ENCODE results near the gene YPEL1. TPM values are rescaled to one million over a fixed set of nuclear protein-coding genes. Genes with fewer than 3 reads are reported as not detected.

The YPEL1 gene
- total and polyA plus RNA-seq, 10 of the 15 experiments (the other 5 are each of a cell fraction or from before 2014, with no cell fraction given): 0.13 to 5.0 (median 1.6) TPM

DNA sequence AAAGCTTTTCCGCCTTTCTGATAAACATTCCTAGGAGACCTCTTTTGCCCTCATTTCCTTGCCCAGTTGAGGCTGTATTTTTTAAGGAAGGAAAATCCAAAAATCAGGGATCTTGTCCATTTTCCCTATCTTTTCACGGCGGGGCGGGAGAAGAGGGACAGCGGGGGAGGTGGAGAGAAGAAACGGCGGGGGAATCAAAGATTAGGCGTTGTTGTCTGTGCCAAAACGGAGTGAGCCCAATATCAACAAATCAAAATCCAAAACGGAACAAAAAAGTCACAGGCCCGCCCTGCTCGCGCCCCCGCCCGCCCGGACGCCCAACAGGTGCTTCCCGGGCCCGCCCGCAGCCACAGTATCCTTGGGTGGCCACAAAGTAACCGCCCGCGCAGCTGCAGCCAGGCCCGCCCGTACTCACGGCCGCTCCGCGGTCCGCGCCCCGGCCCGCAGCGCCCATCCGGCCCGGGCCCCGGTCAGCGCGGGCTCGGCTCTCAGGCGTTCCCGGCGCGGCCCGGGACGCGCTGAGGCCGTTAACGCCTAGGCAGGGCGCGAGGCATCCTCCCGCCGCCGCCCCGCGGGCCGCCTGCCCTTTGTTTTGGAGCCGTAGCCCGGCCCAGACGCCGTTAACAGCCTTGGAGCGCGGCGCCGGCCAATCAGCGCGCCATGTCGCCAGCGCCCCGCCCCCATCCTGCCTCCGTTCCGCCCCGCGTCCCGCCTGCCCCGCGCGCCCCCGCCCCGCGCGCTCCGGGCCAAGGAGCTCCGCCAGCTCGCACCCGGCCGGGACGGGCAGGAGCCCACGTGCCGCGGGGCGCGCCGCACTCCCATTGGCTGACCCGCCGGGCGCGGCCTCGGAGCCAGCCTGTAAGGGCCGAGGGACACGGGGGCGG lies at the start of gene YPEL1 (continued):
- TF ChIP-seq, protein P1, sequence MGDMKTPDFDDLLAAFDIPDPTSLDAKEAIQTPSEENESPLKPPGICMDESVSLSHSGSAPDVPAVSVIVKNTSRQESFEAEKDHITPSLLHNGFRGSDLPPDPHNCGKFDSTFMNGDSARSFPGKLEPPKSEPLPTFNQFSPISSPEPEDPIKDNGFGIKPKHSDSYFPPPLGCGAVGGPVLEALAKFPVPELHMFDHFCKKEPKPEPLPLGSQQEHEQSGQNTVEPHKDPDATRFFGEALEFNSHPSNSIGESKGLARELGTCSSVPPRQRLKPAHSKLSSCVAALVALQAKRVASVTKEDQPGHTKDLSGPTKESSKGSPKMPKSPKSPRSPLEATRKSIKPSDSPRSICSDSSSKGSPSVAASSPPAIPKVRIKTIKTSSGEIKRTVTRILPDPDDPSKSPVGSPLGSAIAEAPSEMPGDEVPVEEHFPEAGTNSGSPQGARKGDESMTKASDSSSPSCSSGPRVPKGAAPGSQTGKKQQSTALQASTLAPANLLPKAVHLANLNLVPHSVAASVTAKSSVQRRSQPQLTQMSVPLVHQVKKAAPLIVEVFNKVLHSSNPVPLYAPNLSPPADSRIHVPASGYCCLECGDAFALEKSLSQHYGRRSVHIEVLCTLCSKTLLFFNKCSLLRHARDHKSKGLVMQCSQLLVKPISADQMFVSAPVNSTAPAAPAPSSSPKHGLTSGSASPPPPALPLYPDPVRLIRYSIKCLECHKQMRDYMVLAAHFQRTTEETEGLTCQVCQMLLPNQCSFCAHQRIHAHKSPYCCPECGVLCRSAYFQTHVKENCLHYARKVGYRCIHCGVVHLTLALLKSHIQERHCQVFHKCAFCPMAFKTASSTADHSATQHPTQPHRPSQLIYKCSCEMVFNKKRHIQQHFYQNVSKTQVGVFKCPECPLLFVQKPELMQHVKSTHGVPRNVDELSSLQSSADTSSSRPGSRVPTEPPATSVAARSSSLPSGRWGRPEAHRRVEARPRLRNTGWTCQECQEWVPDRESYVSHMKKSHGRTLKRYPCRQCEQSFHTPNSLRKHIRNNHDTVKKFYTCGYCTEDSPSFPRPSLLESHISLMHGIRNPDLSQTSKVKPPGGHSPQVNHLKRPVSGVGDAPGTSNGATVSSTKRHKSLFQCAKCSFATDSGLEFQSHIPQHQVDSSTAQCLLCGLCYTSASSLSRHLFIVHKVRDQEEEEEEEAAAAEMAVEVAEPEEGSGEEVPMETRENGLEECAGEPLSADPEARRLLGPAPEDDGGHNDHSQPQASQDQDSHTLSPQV (IDR thresholded peaks at IDR 0.05): no peak
- peak; percentile 63; the same call in 1 of the 2 replicates for TF ChIP-seq SMARCA5 (IDR thresholded peaks at IDR 0.05)
- TF ChIP-seq, protein P2, sequence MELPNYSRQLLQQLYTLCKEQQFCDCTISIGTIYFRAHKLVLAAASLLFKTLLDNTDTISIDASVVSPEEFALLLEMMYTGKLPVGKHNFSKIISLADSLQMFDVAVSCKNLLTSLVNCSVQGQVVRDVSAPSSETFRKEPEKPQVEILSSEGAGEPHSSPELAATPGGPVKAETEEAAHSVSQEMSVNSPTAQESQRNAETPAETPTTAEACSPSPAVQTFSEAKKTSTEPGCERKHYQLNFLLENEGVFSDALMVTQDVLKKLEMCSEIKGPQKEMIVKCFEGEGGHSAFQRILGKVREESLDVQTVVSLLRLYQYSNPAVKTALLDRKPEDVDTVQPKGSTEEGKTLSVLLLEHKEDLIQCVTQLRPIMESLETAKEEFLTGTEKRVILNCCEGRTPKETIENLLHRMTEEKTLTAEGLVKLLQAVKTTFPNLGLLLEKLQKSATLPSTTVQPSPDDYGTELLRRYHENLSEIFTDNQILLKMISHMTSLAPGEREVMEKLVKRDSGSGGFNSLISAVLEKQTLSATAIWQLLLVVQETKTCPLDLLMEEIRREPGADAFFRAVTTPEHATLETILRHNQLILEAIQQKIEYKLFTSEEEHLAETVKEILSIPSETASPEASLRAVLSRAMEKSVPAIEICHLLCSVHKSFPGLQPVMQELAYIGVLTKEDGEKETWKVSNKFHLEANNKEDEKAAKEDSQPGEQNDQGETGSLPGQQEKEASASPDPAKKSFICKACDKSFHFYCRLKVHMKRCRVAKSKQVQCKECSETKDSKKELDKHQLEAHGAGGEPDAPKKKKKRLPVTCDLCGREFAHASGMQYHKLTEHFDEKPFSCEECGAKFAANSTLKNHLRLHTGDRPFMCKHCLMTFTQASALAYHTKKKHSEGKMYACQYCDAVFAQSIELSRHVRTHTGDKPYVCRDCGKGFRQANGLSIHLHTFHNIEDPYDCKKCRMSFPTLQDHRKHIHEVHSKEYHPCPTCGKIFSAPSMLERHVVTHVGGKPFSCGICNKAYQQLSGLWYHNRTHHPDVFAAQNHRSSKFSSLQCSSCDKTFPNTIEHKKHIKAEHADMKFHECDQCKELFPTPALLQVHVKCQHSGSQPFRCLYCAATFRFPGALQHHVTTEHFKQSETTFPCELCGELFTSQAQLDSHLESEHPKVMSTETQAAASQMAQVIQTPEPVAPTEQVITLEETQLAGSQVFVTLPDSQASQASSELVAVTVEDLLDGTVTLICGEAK (IDR thresholded peaks at IDR 0.05; ENCODE audit: borderline replicate concordance): 0 out of 2 replicates have a peak, but pooled peaks have one; percentile 25
- no peak for TF ChIP-seq IRF4 (IDR thresholded peaks at IDR 0.05; ENCODE audit: low read depth, low read length)
- no peak for TF ChIP-seq SMC3 (IDR thresholded peaks at IDR 0.05; ENCODE audit: borderline replicate concordance, low read length)
- TF ChIP-seq EZH2 (IDR thresholded peaks at IDR 0.05; ENCODE audit: borderline replicate concordance, control insufficient read depth, low read depth, low read length): no peak
- TF ChIP-seq NFYA (IDR thresholded peaks at IDR 0.05; ENCODE audit: borderline replicate concordance, low read depth, low read length): no peak
- TF ChIP-seq SREBF2 (IDR thresholded peaks at IDR 0.05; ENCODE audit: low read length): no peak
- TF ChIP-seq, protein P3, sequence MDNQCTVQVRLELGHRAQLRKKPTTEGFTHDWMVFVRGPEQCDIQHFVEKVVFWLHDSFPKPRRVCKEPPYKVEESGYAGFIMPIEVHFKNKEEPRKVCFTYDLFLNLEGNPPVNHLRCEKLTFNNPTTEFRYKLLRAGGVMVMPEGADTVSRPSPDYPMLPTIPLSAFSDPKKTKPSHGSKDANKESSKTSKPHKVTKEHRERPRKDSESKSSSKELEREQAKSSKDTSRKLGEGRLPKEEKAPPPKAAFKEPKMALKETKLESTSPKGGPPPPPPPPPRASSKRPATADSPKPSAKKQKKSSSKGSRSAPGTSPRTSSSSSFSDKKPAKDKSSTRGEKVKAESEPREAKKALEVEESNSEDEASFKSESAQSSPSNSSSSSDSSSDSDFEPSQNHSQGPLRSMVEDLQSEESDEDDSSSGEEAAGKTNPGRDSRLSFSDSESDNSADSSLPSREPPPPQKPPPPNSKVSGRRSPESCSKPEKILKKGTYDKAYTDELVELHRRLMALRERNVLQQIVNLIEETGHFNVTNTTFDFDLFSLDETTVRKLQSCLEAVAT (IDR thresholded peaks at IDR 0.05): no peak
- no peak for TF ChIP-seq RFX5 (IDR thresholded peaks at IDR 0.05; ENCODE audit: low read depth, low read length)
- no peak for TF ChIP-seq CBX3 (IDR thresholded peaks at IDR 0.05; ENCODE audit: borderline replicate concordance, low read depth)
- TF ChIP-seq, protein P4, sequence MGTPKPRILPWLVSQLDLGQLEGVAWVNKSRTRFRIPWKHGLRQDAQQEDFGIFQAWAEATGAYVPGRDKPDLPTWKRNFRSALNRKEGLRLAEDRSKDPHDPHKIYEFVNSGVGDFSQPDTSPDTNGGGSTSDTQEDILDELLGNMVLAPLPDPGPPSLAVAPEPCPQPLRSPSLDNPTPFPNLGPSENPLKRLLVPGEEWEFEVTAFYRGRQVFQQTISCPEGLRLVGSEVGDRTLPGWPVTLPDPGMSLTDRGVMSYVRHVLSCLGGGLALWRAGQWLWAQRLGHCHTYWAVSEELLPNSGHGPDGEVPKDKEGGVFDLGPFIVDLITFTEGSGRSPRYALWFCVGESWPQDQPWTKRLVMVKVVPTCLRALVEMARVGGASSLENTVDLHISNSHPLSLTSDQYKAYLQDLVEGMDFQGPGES (IDR thresholded peaks at IDR 0.05): 0 out of 2 replicates have a peak, but pooled peaks have one; percentile 3
- TF ChIP-seq NR2C2 (IDR thresholded peaks at IDR 0.05; ENCODE audit: borderline replicate concordance, control insufficient read depth, insufficient read length, low read depth): no peak
- TF ChIP-seq ZNF24 (IDR thresholded peaks at IDR 0.05): no peak
- 0 out of 2 replicates have a peak, but pooled peaks have one; percentile 40 for TF ChIP-seq ZSCAN29 (IDR thresholded peaks at IDR 0.05)
- no peak for TF ChIP-seq SRF (IDR thresholded peaks at IDR 0.05; ENCODE audit: low read depth in 2 of 2, low read length in 2 of 2)
- no peak for TF ChIP-seq ESRRA (IDR thresholded peaks at IDR 0.05; ENCODE audit: low read length)
- peak; percentile 85 for TF ChIP-seq SP1 (IDR thresholded peaks at IDR 0.05; ENCODE audit: low read depth, low read length)
- TF ChIP-seq MXI1 (IDR thresholded peaks at IDR 0.05; ENCODE audit: low read depth, low read length): no peak

All from GM12878 (cell line).